Adrenal gland (tissue), 12 donors: Measurements from ENCODE around the gene ADAM10. TPM values are rescaled to one million over a fixed set of nuclear protein-coding genes. Genes with fewer than 3 reads are reported as not detected.
A peak's percentile ranks its signal among the peaks of the same experiment; 100 is the strongest.

ENCODE experiments used
- DNase-seq, 7 donors: peaks; one replicate each; pipeline ENCODE4 v3.0.0-alpha.2; 2019 to 2020
- H3K27ac ChIP-seq, 5 donors: fragments of 200-600 bp; sonication (generic) in 4 of 5; 1 replicate in 3 of 5; 2 replicates in 2 of 5; pipeline versions ENCODE4 v1.5.1 to v1.8.0; 2016 to 2020; ENCODE audit warnings: mild to moderate bottlenecking in 1 of 5
- H3K27me3 ChIP-seq: fragments of 200-600 bp; 2 replicates; pipeline ENCODE4 v1.8.0; 2021
- H3K36me3 ChIP-seq, 2 donors: fragments of 200-600 bp; replicated peaks in 1 of 2; 1 replicate in 1 of 2; 2 replicates in 1 of 2; pipeline versions ENCODE4 v1.5.1 to v1.8.0; 2018 to 2022
- H3K4me1 ChIP-seq, 2 donors: fragments of 200-600 bp; replicated peaks in 1 of 2; 1 replicate in 1 of 2; 2 replicates in 1 of 2; pipeline versions ENCODE4 v1.5.1 to v1.8.0; 2018 to 2021
- H3K4me3 ChIP-seq, 4 donors: fragments of 200-600 bp; sonication (generic) in 3 of 4; one replicate each; pipeline ENCODE4 v1.5.1; 2016 to 2018
- H3K9me3 ChIP-seq, 3 donors: fragments of 200-600 bp; sonication (generic) in 1 of 3; replicated peaks in 1 of 3; 1 replicate in 2 of 3; 2 replicates in 1 of 3; pipeline versions ENCODE4 v1.5.1 to v1.8.0; 2016 to 2021
- CTCF ChIP-seq, 6 experiments: fragments of 450-650 bp in 4 of 6; fragments of 200-600 bp in 2 of 6; sonication (generic) in 1 of 6; IDR thresholded peaks; 1 replicate in 5 of 6; 2 replicates in 1 of 6; pipeline versions ENCODE4 v1.5.1 to v1.8.0; 2016 to 2021; ENCODE audit warnings: antibody characterized with exemption in 6 of 6, mild to moderate bottlenecking in 2 of 6, moderate library complexity in 1 of 6
- POLR2A ChIP-seq, 2 donors: fragments of 450-650 bp; IDR thresholded peaks; one replicate each; pipeline ENCODE4 v1.6.1; 2017; ENCODE audit warnings: antibody characterized with exemption in 2 of 2, mild to moderate bottlenecking in 2 of 2, moderate library complexity in 1 of 2
- WGBS, 4 donors: extraction: QIAGEN DNeasy Blood & Tissue Kit in 2 of 4; methylation state at CpG; one replicate each; pipeline versions ENCODE4 v1.1.5 to v1.1.7; 2013 to 2017; 5-methylcytosine and 5-hydroxymethylcytosine counted together
- intact Hi-C, 2 donors: fragments of 100-400 bp; cut with DNase I; formaldehyde crosslinking; loops; one replicate each; pipeline versions ENCODE4 v1.14.1 to v1.15.0; 2022 to 2023
- polyA plus RNA-seq, 3 donors: library from polyadenylated mRNA; stranded (reverse); fragments of 200-250 nt in 2 of 3; fragments of 350-450 nt in 1 of 3; fragmentation: Illumina TruSeq in 1 of 3; extraction: RNeasy Lipid Tissue Mini Kit (QIAGEN cat#74804) in 1 of 3; gene quantifications; one replicate each; pipeline ENCODE4 v1.2.3, GENCODE V29; 2013 to 2014
- total RNA-seq, 9 donors: library from RNA; depleted of rRNA in 4 of 9; stranded (reverse); fragments of >200 nt in 4 of 9; fragments of 120-200 nt in 1 of 9; fragmentation: NEBNext Ultra II Directional in 1 of 9; extraction: Animal tissue kit (Norgen Biotek cat#: 25700) in 1 of 9; gene quantifications; one replicate each; pipeline versions ENCODE4 v1.1.0 to v1.2.4, GENCODE V29; 2013 to 2023
- donor health status: healthy with polysubstance abuse.
- donor health status: Bipolar disorder and iron deficiency.
- donor health status: DM: yes; HTN: yes; CAD: no.
- donor health status: DM: no; HTN: no; CAD: no.
- donor health status: DM: no; HTN: no; CAD: no.
- donor health status: DM: yes; HTN: yes; CAD: no.

ADAM10 gene
- total and polyA plus RNA-seq, 12 donors, result 6.2 to 97.9 (median 50.7) TPM

- no peaks in the 10 kb centered on the region for H3K36me3 ChIP-seq
- TF ChIP-seq CTCF (IDR thresholded peaks at IDR 0.05), result no peak
- H3K27me3 ChIP-seq, result no peaks in the 10 kb centered on the region
- no peak overlapping the region for H3K27ac ChIP-seq
- 51 to 65% (median 55%) methylated on average over 3 of the region's 3 CpGs for WGBS, 4 donors
- intact Hi-C loops, result loop anchor here in 1 of 2 donors (10.0 kb wide), 1 partner anchor 282 kb away; no protein-coding TSS in a partner anchor
- H3K4me3 ChIP-seq, result no peak overlapping the region
- H3K9me3 ChIP-seq, result no peaks in the 10 kb centered on the region
- H3K4me1 ChIP-seq, result peaks cover 0 to 7% of the 10 kb centered on the region in 2 donors
- DNase-seq, result no peak
These were observed 193.0 kb downstream of the ADAM10 start for GRCh38 chr15:58556541-58556940.

- TF ChIP-seq CTCF (IDR thresholded peaks at IDR 0.05) (no peak), POLR2A (IDR thresholded peaks at IDR 0.05) (no peak)
- no peaks in the 10 kb centered on the region for H3K27me3 ChIP-seq
- 56 to 67% (median 61%) methylated on average over 2 of the region's 2 CpGs for WGBS, 4 donors
- no peaks in the 10 kb centered on the region for H3K36me3 ChIP-seq
- DNase-seq, result peak in 1 of 7 donors; percentile 9
- H3K9me3 ChIP-seq, result no peaks in the 10 kb centered on the region
- H3K4me3 ChIP-seq, result no peak overlapping the region
- intact Hi-C loops, result loop anchor here in 1 of 2 donors (10.0 kb wide), 1 partner anchor 281 kb away; no protein-coding TSS in a partner anchor
- H3K4me1 ChIP-seq, result peaks cover 0 to 10% of the 10 kb centered on the region in 2 donors
- H3K27ac ChIP-seq, result no peak overlapping the region
These were observed 193.5 kb downstream of the ADAM10 start for GRCh38 chr15:58556028-58556361.

- no peaks in the 10 kb centered on the region for H3K36me3 ChIP-seq
- intact Hi-C loops, result loop anchor here in 1 of 2 donors (10.0 kb wide), 1 partner anchor 281 kb away; no protein-coding TSS in a partner anchor
- H3K9me3 ChIP-seq, result no peaks in the 10 kb centered on the region
- H3K4me3 ChIP-seq, result no peak overlapping the region
- 81 to 91% (median 86%) methylated on average over 13 to 15 of the region's 15 CpGs for WGBS, 4 donors
- H3K27me3 ChIP-seq, result no peaks in the 10 kb centered on the region
- TF ChIP-seq CTCF (IDR thresholded peaks at IDR 0.05), result no peak
- H3K4me1 ChIP-seq, result peaks cover 0 to 10% of the 10 kb centered on the region in 2 donors
- DNase-seq, result peak in 1 of 7 donors; percentile 38
- no peak overlapping the region for H3K27ac ChIP-seq
These were observed 194.1 kb downstream of the ADAM10 start for GRCh38 chr15:58555162-58556027.

- 81 to 97% (median 92%) methylated on average over 5 of the region's 5 CpGs for WGBS, 4 donors
- H3K27ac ChIP-seq, result no peak overlapping the region
- H3K36me3 ChIP-seq, result no peaks in the 10 kb centered on the region
- peak in 1 of 7 donors; percentile 28 for DNase-seq
- TF ChIP-seq POLR2A (IDR thresholded peaks at IDR 0.05), result no peak
- TF ChIP-seq CTCF (IDR thresholded peaks at IDR 0.05), result no peak
- H3K27me3 ChIP-seq, result no peaks in the 10 kb centered on the region
- H3K4me3 ChIP-seq, result no peak overlapping the region
- peaks cover 0 to 10% of the 10 kb centered on the region in 2 donors for H3K4me1 ChIP-seq
- no peaks in the 10 kb centered on the region for H3K9me3 ChIP-seq
- intact Hi-C loops, result loop anchor here in 1 of 2 donors (10.0 kb wide), 1 partner anchor 280 kb away; no protein-coding TSS in a partner anchor
These were observed 194.7 kb downstream of the ADAM10 start for GRCh38 chr15:58554758-58555157.
